Skeletal muscle tissue (tissue), 4 donors: ENCODE measurements around the gene GORASP2. TPM values are rescaled to one million over a fixed set of nuclear protein-coding genes. Genes with fewer than 3 reads are reported as not detected.

ENCODE experiments used
- H3K27ac ChIP-seq: one replicate; pipeline ENCODE4 v1.7.0; 2013; ENCODE audit warnings: mild to moderate bottlenecking, low read depth, low read length, inconsistent platforms
- H3K27me3 ChIP-seq, 3 donors: one replicate each; pipeline ENCODE4 v1.7.0; 2013; ENCODE audit warnings: low read length in 3 of 3; ENCODE audit not compliant: control insufficient read depth in 3 of 3, insufficient read depth in 3 of 3
- H3K36me3 ChIP-seq, 3 donors: one replicate each; pipeline ENCODE4 v1.7.0; 2013; ENCODE audit warnings: low read length in 3 of 3; ENCODE audit not compliant: control insufficient read depth in 3 of 3, insufficient read depth in 3 of 3
- H3K4me1 ChIP-seq, 3 donors: one replicate each; pipeline ENCODE4 v1.7.0; 2013; ENCODE audit warnings: low read length in 3 of 3, mild to moderate bottlenecking in 3 of 3; ENCODE audit not compliant: control insufficient read depth in 3 of 3, insufficient read depth in 3 of 3
- H3K4me3 ChIP-seq, 3 donors: one replicate each; pipeline ENCODE4 v1.7.0; 2013; ENCODE audit warnings: low read length in 3 of 3
- H3K9ac ChIP-seq, 3 donors: one replicate each; pipeline ENCODE4 v1.7.0; 2013; ENCODE audit warnings: low read length in 3 of 3, mild to moderate bottlenecking in 3 of 3, moderate library complexity in 2 of 3, low read depth in 1 of 3
- H3K9me3 ChIP-seq, 3 donors: one replicate each; pipeline ENCODE4 v1.7.0; 2013; ENCODE audit warnings: low read length in 3 of 3; ENCODE audit not compliant: control insufficient read depth in 3 of 3
- total RNA-seq: library from RNA; depleted of rRNA; stranded (reverse); fragments of >200 nt; gene quantifications from one replicate; pipeline ENCODE4 v1.2.3, GENCODE V29; 2014
- donor health status: Osteomylitis.

GORASP2 gene
- total RNA-seq, 1 donor from 2014 or later, result 22.4 TPM

DNA sequence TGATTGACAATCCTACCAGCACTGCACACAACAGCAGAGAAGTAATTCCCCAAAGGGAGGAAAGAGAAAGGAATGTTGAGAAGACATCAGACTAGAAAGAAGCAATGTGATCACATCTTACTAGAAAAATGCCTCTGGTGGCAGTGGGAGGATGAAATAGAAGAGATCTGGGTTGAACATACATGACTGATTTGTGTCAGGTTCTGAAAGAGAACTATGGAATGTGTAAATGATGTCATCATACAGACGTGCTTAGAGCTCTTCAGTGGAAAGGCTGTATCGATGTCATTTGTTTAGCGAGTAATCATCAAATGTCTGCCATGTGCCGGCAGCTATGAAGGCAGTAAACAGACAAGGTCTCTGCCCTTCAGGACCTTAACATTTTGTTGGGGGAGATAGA is 24.9 kb downstream of the GORASP2 start:
- H3K4me1 ChIP-seq, result no peaks in the 10 kb centered on the region
- H3K9me3 ChIP-seq, result no peaks in the 10 kb centered on the region
- H3K4me3 ChIP-seq, result no peak overlapping the region
- H3K36me3 ChIP-seq, result peaks cover 35 to 74% (median 73%) of the 10 kb centered on the region in 3 donors
- H3K27me3 ChIP-seq, result no peaks in the 10 kb centered on the region
- no peak overlapping the region for H3K27ac ChIP-seq
- no peak overlapping the region for H3K9ac ChIP-seq

DNA sequence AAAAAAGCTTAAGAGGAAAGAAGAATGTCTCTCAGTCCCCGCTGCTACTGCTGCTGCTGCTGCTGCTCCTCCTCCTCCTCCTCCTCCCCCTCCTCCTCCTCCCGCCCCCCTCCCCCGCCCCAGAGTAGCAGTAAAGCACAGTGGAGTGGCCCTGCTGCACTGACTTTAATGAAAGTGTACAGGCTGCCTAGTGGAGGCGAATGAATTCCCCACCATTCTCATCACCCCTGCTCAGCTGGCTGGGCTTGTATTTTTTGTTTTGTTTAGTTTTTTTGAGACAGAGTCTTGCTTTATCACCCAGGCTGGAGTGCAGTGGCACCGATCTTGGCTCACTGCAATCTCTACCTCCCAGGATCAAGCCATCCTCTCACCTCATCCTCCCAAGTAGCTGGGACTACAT is 34.3 kb downstream of the GORASP2 start:
- no peaks in the 10 kb centered on the region for H3K9me3 ChIP-seq
- H3K36me3 ChIP-seq, result peaks cover 46 to 68% (median 61%) of the 10 kb centered on the region in 3 donors
- no peaks in the 10 kb centered on the region for H3K27me3 ChIP-seq
- H3K4me1 ChIP-seq, result no peaks in the 10 kb centered on the region
- H3K27ac ChIP-seq, result no peak overlapping the region
- H3K9ac ChIP-seq, result no peak overlapping the region
- H3K4me3 ChIP-seq, result no peak overlapping the region

DNA sequence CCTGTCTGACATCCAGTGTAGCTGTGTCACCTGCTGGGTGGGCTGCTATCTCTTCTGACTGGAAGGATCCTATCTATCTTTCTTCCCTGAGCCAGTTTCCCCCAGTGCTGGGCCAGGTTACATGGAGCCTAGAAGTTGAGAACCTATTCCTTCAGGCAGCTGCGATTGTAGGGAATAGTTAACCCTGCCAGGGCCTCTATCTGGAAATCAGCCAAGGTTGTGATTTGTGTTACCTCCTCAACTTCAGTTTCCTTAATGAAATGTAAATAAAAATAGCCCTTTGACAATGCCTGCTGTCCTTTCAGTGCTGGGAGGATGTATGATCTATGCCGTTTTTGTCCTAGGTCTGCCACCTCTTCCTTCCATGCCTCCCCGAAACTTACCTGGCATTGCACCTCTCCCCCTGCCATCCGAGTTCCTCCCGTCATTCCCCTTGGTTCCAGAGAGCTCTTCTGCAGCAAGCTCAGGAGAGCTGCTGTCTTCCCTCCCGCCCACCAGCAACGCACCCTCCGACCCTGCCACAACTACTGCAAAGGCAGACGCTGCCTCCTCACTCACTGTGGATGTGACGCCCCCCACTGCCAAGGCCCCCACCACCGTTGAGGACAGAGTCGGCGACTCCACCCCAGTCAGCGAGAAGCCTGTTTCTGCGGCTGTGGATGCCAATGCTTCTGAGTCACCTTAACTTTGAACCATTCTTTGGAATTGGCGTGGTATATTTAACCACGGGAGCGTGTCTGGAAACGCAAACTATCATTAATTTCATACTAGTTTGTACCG is 36.6 kb downstream of the GORASP2 start:
- no peaks in the 10 kb centered on the region for H3K27me3 ChIP-seq
- H3K36me3 ChIP-seq, result peaks cover 42 to 60% (median 57%) of the 10 kb centered on the region in 3 donors
- H3K9me3 ChIP-seq, result no peaks in the 10 kb centered on the region
- H3K4me1 ChIP-seq, result no peaks in the 10 kb centered on the region
- no peak overlapping the region for H3K27ac ChIP-seq
- no peak overlapping the region for H3K9ac ChIP-seq
- H3K4me3 ChIP-seq, result no peak overlapping the region

DNA sequence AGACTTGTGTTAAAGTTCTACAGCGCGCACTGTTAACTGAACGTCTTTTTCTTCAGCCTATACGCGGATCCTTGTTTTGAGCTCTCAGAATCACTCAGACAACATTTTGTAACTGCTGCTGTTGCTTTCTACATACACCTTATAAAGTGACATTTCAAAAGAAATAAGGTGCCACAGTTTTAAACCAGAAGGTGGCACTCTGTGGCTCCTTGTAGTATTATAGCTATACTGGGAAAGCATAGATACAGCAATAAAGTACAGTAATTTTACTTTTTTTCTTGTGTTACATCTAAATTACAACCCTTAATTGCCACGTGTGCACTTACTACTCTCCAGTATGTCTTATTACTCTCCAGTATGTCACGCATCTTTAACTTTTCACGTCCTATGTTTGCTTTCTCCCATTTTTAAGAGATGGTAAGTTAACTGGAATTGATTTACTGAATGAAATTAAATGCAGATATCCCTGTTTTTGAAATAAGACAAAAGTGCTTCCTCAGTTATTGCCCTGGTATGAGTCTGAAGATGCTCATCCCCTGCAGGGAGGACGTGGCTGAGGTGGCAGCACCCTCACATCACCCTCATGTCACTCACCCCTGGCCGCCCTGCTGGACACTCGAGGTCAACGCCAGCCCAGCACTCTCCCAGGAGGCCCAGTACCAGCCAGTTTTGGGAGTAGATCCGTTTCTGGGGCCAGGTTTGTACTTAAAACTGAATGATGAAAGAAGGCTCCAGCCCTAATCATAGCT is 37.8 kb downstream of the GORASP2 start:
- Histone ChIP-seq H3K27me3 (no peaks in the 10 kb centered on the region), H3K9ac (no peak overlapping the region), H3K9me3 (no peaks in the 10 kb centered on the region), H3K4me3 (no peak overlapping the region), H3K27ac (no peak overlapping the region), H3K36me3 (peaks cover 32 to 48% (median 46%) of the 10 kb centered on the region in 3 donors), H3K4me1 (no peaks in the 10 kb centered on the region)

DNA sequence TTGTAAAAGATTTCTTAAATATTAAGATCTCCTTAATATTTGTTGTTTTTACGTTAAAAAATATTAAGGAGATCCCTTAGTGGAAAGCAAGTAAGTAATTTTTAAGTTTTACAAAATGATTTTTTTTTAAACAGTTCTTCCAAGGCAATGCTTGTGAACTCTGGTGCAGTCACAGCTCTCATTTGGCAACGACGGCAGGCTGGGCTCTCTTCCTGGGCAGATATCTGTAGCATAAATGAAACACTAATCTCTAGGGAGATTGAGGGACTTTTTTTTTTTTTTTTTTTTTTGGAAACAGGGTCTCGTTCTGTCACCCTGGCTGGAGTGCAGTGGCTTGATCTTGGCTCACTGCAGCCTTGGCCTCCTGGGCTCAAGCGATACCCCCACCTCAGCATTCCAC is 38.5 kb downstream of the GORASP2 start:
- peaks cover 27 to 41% (median 39%) of the 10 kb centered on the region in 3 donors for H3K36me3 ChIP-seq
- H3K4me3 ChIP-seq, result no peak overlapping the region
- no peaks in the 10 kb centered on the region for H3K9me3 ChIP-seq

DNA sequence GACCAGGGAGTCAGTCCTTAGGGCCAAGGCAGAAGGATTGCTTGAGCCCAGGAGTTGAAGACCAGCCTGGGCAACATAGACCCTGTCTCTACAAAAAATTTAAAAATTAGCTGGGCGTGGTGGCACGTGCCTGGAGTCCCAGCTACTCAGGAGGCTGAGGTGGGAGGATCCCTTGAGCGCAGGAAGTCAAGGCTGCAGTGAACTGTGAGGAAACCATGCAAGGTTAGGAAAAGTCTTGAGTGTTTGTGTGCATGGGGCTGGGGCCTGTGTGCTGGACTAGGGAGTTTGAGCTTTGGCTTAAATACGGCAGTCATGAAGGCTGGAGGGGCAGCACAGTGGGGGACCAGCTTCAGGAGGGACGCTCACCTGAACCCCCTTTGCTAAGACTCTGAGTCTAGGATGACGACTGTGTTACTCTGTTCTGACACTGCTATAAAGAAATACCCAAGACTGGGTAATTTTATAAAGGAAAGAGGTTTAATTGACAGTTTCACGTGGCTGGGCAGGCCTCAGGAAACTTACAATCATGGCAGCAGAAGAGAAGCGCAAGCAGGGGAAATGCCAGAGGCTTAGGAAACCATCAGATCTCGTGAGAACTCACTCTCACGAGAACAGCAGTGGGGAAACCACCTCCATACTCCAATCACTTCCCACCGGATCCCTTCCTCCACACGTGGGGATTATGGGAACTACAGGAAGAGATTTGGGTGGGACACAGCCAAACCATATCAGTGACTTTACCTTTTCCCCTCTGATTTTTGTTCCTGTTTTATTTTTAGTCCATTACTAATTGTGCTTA is 39.4 kb downstream of the GORASP2 start:
- H3K27ac ChIP-seq, result no peak overlapping the region
- no peaks in the 10 kb centered on the region for H3K9me3 ChIP-seq
- no peaks in the 10 kb centered on the region for H3K27me3 ChIP-seq
- no peak overlapping the region for H3K4me3 ChIP-seq
- H3K9ac ChIP-seq, result no peak overlapping the region
- peaks cover 0 to 8% (median 6%) of the 10 kb centered on the region in 3 donors for H3K4me1 ChIP-seq
- peaks cover 23 to 35% (median 35%) of the 10 kb centered on the region in 3 donors for H3K36me3 ChIP-seq

More for the DNA sequence above, 38.5 kb downstream of the GORASP2 start:
- H3K9ac ChIP-seq, result no peak overlapping the region
- no peaks in the 10 kb centered on the region for H3K27me3 ChIP-seq
- H3K27ac ChIP-seq, result no peak overlapping the region
- peaks cover 0 to 2% (median 0%) of the 10 kb centered on the region in 3 donors for H3K4me1 ChIP-seq

DNA sequence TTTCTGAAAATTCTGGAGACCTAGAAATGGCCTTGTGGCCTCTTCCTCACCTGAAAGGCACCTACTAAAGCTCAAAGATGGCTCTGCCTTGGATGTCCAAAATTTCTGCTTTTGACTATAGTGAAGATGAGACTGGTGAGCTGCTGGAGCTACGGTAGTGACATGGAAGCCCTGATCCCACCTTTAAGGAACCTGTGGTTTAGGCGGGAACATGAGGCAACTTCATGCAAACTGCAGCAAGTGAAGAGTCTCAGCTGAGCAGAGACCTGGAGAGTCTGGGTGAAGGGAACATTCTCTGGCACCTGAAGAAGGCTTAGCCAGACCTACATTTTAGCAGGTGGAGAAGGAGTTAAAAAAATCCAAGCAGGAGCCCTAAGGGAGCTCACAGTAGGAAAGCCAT is 40.0 kb downstream of the GORASP2 start:
- Histone ChIP-seq H3K4me1 (peaks cover 0 to 8% (median 6%) of the 10 kb centered on the region in 3 donors), H3K9ac (no peak overlapping the region), H3K27ac (no peak overlapping the region), H3K9me3 (no peaks in the 10 kb centered on the region), H3K27me3 (no peaks in the 10 kb centered on the region), H3K36me3 (peaks cover 23 to 29% (median 29%) of the 10 kb centered on the region in 3 donors), H3K4me3 (no peak overlapping the region)

DNA sequence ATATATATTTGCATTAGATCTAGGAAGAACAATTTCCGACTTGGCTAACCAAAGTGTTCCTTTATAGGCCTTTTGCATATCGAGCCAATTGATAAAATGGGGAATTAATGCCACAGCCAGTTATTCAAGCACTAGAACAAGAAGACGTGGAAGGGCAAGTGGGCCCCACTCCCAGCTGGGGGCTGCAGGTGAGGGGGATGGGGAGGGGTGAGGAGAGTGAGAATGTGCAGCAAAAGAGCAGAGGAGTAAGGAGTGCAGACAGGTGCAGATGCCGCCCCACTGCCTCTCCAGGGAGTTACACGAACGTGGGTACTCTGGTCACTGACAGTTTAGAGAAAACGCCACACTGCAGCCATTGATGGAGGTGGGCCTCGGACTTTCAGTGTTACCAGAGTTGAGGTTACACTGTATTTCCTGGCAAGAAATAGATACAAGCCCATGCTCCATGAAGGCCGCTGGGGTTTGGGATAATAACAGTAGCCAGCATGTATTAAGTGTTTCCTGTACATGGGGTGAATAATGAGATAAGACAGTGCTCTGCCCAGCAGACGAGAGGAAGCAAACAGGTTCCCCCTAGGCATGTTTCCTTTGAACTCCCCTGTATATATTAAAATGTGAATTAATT is 40.9 kb downstream of the GORASP2 start:
- H3K9ac ChIP-seq, result no peak overlapping the region

DNA sequence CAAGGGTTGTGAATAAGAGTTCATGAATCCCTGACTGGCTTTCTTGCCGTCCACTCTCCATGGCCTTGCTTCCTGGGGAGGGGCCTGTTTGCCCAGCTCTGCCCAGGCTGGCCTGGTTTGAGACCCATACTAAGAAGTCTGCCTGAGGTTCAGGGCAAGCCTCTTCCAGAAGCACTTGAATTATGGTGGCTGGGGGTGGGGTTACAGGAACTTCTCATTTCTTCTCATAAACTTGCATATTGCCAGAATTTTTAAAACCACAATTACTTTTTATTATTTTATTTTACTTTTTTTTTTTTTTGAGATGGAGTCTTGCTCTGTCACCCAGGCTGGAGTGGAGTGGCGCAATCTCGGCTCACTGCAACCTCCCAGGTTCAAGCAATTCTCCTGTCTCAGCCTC is 42.0 kb downstream of the GORASP2 start:
- H3K27ac ChIP-seq, result no peak overlapping the region
- no peak overlapping the region for H3K9ac ChIP-seq
- peaks cover 11 to 21% (median 15%) of the 10 kb centered on the region in 3 donors for H3K36me3 ChIP-seq
- no peaks in the 10 kb centered on the region for H3K27me3 ChIP-seq
- H3K9me3 ChIP-seq, result no peaks in the 10 kb centered on the region
- H3K4me1 ChIP-seq, result peaks cover 0 to 8% (median 6%) of the 10 kb centered on the region in 3 donors
- no peak overlapping the region for H3K4me3 ChIP-seq

More for the DNA sequence above, 40.9 kb downstream of the GORASP2 start:
- no peak overlapping the region for H3K27ac ChIP-seq
- H3K9me3 ChIP-seq, result no peaks in the 10 kb centered on the region
- no peaks in the 10 kb centered on the region for H3K27me3 ChIP-seq
- H3K36me3 ChIP-seq, result peaks cover 21 to 26% (median 25%) of the 10 kb centered on the region in 3 donors
- no peak overlapping the region for H3K4me3 ChIP-seq
- H3K4me1 ChIP-seq, result peaks cover 0 to 8% (median 6%) of the 10 kb centered on the region in 3 donors
